Upper lobe of left lung (tissue), 6 donors: ENCODE measurements around the gene APBB2. TPM values are rescaled to one million over a fixed set of nuclear protein-coding genes. Genes with fewer than 3 reads are reported as not detected.
"Not testable (repeated sequence)": the region's sequence is repeated elsewhere in the genome, so short reads cannot be mapped to it uniquely, and the experiment has no call there.

ENCODE experiments used
- ATAC-seq, 2 donors: fragments of 200-7000 bp; cut with Tn5 transposase; one replicate each; pipeline ENCODE4 v1.9.1; 2022; ENCODE audit warnings: mild to moderate bottlenecking in 2 of 2, moderate library complexity in 2 of 2; ENCODE audit not compliant: low FRiP score in 2 of 2
- DNase-seq, 2 donors: peaks; one replicate each; pipeline ENCODE4 v3.0.0-alpha.2; 2019 to 2020
- H3K27ac ChIP-seq, 4 donors: fragments of 200-600 bp; sonication (generic); one replicate each; pipeline ENCODE4 v1.5.1; 2016 to 2019
- H3K27me3 ChIP-seq, 4 donors: fragments of 200-600 bp; sonication (generic); one replicate each; pipeline ENCODE4 v1.5.1; 2017 to 2019
- H3K36me3 ChIP-seq, 4 donors: fragments of 200-600 bp; sonication (generic); one replicate each; pipeline ENCODE4 v1.5.1; 2016 to 2019
- H3K4me1 ChIP-seq, 4 donors: fragments of 200-600 bp; sonication (generic); one replicate each; pipeline ENCODE4 v1.5.1; 2018 to 2019
- H3K4me3 ChIP-seq, 4 donors: fragments of 200-600 bp; sonication (generic); one replicate each; pipeline ENCODE4 v1.5.1; 2017 to 2019; ENCODE audit warnings: mild to moderate bottlenecking in 2 of 4, moderate library complexity in 1 of 4
- H3K9me3 ChIP-seq, 4 donors: fragments of 200-600 bp; sonication (generic); one replicate each; pipeline ENCODE4 v1.5.1; 2018 to 2019
- CTCF ChIP-seq, 6 experiments: fragments of 450-650 bp in 4 of 6; fragments of 200-600 bp in 2 of 6; sonication (generic) in 2 of 6; IDR thresholded peaks; one replicate each; pipeline ENCODE4 v1.5.1; 2016 to 2019; ENCODE audit warnings: antibody characterized with exemption in 6 of 6
- EP300 ChIP-seq, 4 donors: sonication (generic); formaldehyde crosslinking; IDR thresholded peaks; one replicate each; pipeline ENCODE4 v1.5.1; 2017; ENCODE audit warnings: antibody characterized with exemption in 4 of 4, control low read depth in 2 of 4
- POLR2A ChIP-seq, 4 donors: fragments of 450-650 bp; IDR thresholded peaks; one replicate each; pipeline ENCODE4 v1.5.1; 2016 to 2017; ENCODE audit warnings: antibody characterized with exemption in 4 of 4, mild to moderate bottlenecking in 2 of 4
- POLR2AphosphoS5 ChIP-seq, 2 donors: sonication (generic); formaldehyde crosslinking; IDR thresholded peaks; one replicate each; pipeline ENCODE4 v1.5.1; 2017; ENCODE audit warnings: antibody characterized with exemption in 2 of 2
- WGBS, 2 donors: methylation state at CpG; one replicate each; pipeline ENCODE4 v1.1.5; 2017 to 2018; 5-methylcytosine and 5-hydroxymethylcytosine counted together
- total RNA-seq, 6 donors: library from RNA; depleted of rRNA in 4 of 6; stranded (reverse); fragments of >200 nt in 4 of 6; gene quantifications; one replicate each; pipeline versions ENCODE4 v1.1.0 to v1.2.1, GENCODE V29; 2016 to 2021
- donor health status: DM: no; HTN: no; CAD: no; lungs with moderate emphysema.
- donor health status: DM: no; HTN: yes; CAD: no; lungs with severe emphysema.

Gene APBB2
- total RNA-seq, 6 donors from 2014 or later = 69.5 to 168 (median 102) TPM

GRCh38 chr4:41002309-41002708 lies 212.0 kb downstream of the APBB2 start:
- Histone ChIP-seq H3K4me3 (no peak overlapping the region), H3K27me3 (no peaks in the 10 kb centered on the region), H3K36me3 (no peaks in the 10 kb centered on the region), H3K4me1 (peaks cover 0 to 16% (median 9%) of the 10 kb centered on the region in 4 donors), H3K9me3 (no peaks in the 10 kb centered on the region), H3K27ac (no peak overlapping the region)
- TF ChIP-seq POLR2AphosphoS5 (IDR thresholded peaks at IDR 0.05) (no peak), EP300 (IDR thresholded peaks at IDR 0.05) (no peak), CTCF (IDR thresholded peaks at IDR 0.05) (no peak), POLR2A (IDR thresholded peaks at IDR 0.05) (no peak)
- no peak for ATAC-seq
- DNase-seq = no peak
- 85 to 95% methylated on average over 2 of the region's 2 CpGs for WGBS, 2 donors

DNA sequence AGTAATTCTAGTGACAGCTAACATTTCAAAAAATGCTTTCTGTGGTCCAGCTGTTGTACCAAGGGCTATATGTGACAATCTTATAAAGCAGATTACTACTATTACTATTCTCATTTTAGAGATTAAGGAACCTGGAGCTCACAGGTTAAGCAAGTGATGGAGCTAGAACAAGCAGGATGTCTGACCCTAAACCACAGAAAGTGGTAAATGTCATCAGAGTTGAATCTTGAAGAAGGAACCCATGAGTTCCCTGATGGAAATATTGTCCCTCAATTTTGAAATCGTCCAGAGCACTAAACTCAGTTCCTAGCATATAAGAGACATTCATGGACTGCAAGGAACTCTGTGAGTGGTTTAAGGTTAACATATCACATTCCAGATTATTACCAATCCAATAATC lies 214.0 kb downstream of the APBB2 start:
- 71 to 94% methylated on average over 1 of the region's 1 CpG for WGBS, 2 donors
- ATAC-seq (no peak), DNase-seq (no peak)

GRCh38 chr4:40998675-40999358 lies 215.5 kb downstream of the APBB2 start:
- peaks cover 0 to 16% (median 9%) of the 10 kb centered on the region in 4 donors for H3K4me1 ChIP-seq
- no peaks in the 10 kb centered on the region for H3K9me3 ChIP-seq
- H3K36me3 ChIP-seq = no peaks in the 10 kb centered on the region
- no peak for DNase-seq
- H3K27me3 ChIP-seq = no peaks in the 10 kb centered on the region
- TF ChIP-seq CTCF (IDR thresholded peaks at IDR 0.05) (no peak), POLR2A (IDR thresholded peaks at IDR 0.05) (no peak), EP300 (IDR thresholded peaks at IDR 0.05) (peak in 1 of 4 donors; percentile 20), POLR2AphosphoS5 (IDR thresholded peaks at IDR 0.05) (peak; percentile 33 to 35)
- ATAC-seq = no peak
- WGBS, 2 donors = 66 to 73% methylated on average over 10 of the region's 10 CpGs
- H3K27ac ChIP-seq = peak overlapping the region in 2 of 4 donors; percentile 47 to 69
- H3K4me3 ChIP-seq = peak overlapping the region in 1 of 4 donors; percentile 30

More for the DNA sequence above, 214.0 kb downstream of the APBB2 start:
- Histone ChIP-seq H3K36me3 (no peaks in the 10 kb centered on the region), H3K4me3 (no peak overlapping the region), H3K9me3 (no peaks in the 10 kb centered on the region), H3K27ac (no peak overlapping the region), H3K4me1 (peaks cover 0 to 16% (median 9%) of the 10 kb centered on the region in 4 donors), H3K27me3 (no peaks in the 10 kb centered on the region)
- no peak for TF ChIP-seq POLR2A (IDR thresholded peaks at IDR 0.05)
- no peak for TF ChIP-seq CTCF (IDR thresholded peaks at IDR 0.05)
- no peak for TF ChIP-seq POLR2AphosphoS5 (IDR thresholded peaks at IDR 0.05)
- TF ChIP-seq EP300 (IDR thresholded peaks at IDR 0.05) = no peak

DNA sequence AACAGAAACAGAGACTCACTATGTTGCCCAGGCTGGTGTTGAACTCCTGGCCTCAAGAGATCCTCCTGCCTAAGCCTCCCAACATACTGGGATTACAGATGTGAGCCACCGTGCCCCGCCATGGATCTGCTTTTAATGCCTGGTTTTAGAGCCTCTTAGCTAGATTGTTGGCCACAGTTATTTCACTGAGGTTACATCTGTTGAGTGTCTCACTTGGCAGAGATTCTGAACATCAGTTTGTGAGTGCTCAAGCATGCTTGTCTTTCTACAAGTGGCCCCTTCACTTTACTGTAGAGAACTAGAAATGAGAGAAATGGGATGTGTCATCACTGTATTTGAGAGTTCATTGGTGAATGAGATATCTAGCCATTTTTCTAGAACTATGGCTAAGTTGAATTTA lies 218.5 kb downstream of the APBB2 start:
- Histone ChIP-seq H3K9me3 (no peaks in the 10 kb centered on the region), H3K4me3 (no peak overlapping the region), H3K4me1 (peaks cover 0 to 36% (median 20%) of the 10 kb centered on the region in 4 donors), H3K27ac (no peak overlapping the region), H3K27me3 (no peaks in the 10 kb centered on the region), H3K36me3 (no peaks in the 10 kb centered on the region)
- no peak for DNase-seq
- TF ChIP-seq CTCF (IDR thresholded peaks at IDR 0.05) (no peak), POLR2A (IDR thresholded peaks at IDR 0.05) (no peak), POLR2AphosphoS5 (IDR thresholded peaks at IDR 0.05) (no peak), EP300 (IDR thresholded peaks at IDR 0.05) (no peak)
- WGBS, 2 donors = 53 to 88% methylated on average over 2 of the region's 2 CpGs
- no peak for ATAC-seq

DNA sequence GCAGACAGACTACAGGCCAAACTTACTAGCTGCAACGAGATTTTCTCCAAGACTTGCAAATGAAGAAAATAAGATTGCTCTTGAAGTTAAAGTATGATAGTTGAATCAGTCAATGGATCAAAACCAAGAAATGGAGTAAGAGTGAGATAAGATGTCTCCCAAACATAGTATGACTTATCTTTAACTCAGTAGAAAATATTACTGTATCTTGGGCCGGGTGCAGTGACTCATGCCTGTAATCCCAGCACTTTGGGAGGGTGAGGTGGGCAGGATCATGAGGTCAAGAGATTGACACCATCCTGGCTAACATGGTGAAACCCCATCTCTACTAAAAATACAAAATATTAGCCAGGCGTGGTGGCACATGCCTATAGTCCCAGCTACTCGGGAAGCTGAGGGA lies 220.0 kb downstream of the APBB2 start:
- H3K27me3 ChIP-seq, H3K36me3 ChIP-seq, H3K4me3 ChIP-seq, DNase-seq, H3K9me3 ChIP-seq, H3K27ac ChIP-seq: not testable (repeated sequence)
- ATAC-seq = peak in 1 of 2 donors; percentile 74
- WGBS, 2 donors = 85 to 86% methylated on average over 4 of the region's 4 CpGs
- peaks cover 4 to 38% (median 25%) of the 10 kb centered on the region in 4 donors for H3K4me1 ChIP-seq

GRCh38 chr4:40993296-40993693 lies 221.0 kb downstream of the APBB2 start:
- Histone ChIP-seq H3K4me1 (peaks cover 4 to 30% (median 19%) of the 10 kb centered on the region in 4 donors), H3K27ac (peak overlapping the region in 3 of 4 donors; percentile 2 to 73 (median 44))
- 42 to 52% methylated on average over 2 of the region's 2 CpGs for WGBS, 2 donors
- not testable (repeated sequence) for H3K36me3 ChIP-seq, H3K9me3 ChIP-seq, DNase-seq, H3K27me3 ChIP-seq, ATAC-seq, H3K4me3 ChIP-seq
